ENCODE data around the gene BMP6. TPM values are rescaled to one million over a fixed set of nuclear protein-coding genes. Genes with fewer than 3 reads are reported as not detected.

The BMP6 gene
- polyA plus RNA-seq, 1 donor (not counting 4 experiments of a cell fraction or from before 2014, with no cell fraction given), result 0.05 TPM

- no peak for TF ChIP-seq EZH2 (IDR thresholded peaks at IDR 0.05; ENCODE audit: low read length)
- TF ChIP-seq, protein P1, sequence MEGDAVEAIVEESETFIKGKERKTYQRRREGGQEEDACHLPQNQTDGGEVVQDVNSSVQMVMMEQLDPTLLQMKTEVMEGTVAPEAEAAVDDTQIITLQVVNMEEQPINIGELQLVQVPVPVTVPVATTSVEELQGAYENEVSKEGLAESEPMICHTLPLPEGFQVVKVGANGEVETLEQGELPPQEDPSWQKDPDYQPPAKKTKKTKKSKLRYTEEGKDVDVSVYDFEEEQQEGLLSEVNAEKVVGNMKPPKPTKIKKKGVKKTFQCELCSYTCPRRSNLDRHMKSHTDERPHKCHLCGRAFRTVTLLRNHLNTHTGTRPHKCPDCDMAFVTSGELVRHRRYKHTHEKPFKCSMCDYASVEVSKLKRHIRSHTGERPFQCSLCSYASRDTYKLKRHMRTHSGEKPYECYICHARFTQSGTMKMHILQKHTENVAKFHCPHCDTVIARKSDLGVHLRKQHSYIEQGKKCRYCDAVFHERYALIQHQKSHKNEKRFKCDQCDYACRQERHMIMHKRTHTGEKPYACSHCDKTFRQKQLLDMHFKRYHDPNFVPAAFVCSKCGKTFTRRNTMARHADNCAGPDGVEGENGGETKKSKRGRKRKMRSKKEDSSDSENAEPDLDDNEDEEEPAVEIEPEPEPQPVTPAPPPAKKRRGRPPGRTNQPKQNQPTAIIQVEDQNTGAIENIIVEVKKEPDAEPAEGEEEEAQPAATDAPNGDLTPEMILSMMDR (optimal IDR thresholded peaks at IDR 0.05 in 1 of 3, IDR thresholded peaks at IDR 0.05 in 1 of 3, conservative IDR thresholded peaks at IDR 0.05 in 1 of 3; ENCODE audit: extremely low read depth in 1 of 3, insufficient read depth in 2 of 3, low read length in 3 of 3), result no peak
- H3K36me3 ChIP-seq (ENCODE audit: control insufficient read depth in 2 of 2, extremely low read depth in 1 of 2, insufficient read depth in 2 of 2, low read length in 2 of 2), result no peaks in the 10 kb centered on the region
- H3K27ac ChIP-seq (ENCODE audit: control insufficient read depth, insufficient read depth, low read length), result no peak overlapping the region
- H3K9me3 ChIP-seq (ENCODE audit: control insufficient read depth, low read depth, low read length), result no peaks in the 10 kb centered on the region
- peaks cover 15% of the 10 kb centered on the region for H3K27me3 ChIP-seq (ENCODE audit: control insufficient read depth, extremely low read depth, insufficient read depth, low read length)
- dilution Hi-C loops (cut with MboI; ENCODE audit: extremely low pct_ligation_motif_present, low sequenced_read_pairs), result no loop called here
- no peak overlapping the region for H3K4me2 ChIP-seq (ENCODE audit: control insufficient read depth, extremely low read depth, insufficient read depth, low read depth, low read length)
- H2AFZ ChIP-seq (ENCODE audit: control insufficient read depth, low read length), result no peak overlapping the region
- no peaks in the 10 kb centered on the region for H4K20me1 ChIP-seq (ENCODE audit: control insufficient read depth, extremely low read depth, insufficient read depth, low read length)
- H3K4me3 ChIP-seq (ENCODE audit: control insufficient read depth in 2 of 3, extremely low read depth in 1 of 3, insufficient read depth in 2 of 3, low read depth in 1 of 3, low read length in 3 of 3), result no peak overlapping the region
- H3K4me1 ChIP-seq (ENCODE audit: control insufficient read depth, extremely low read depth, insufficient read depth, low read length), result peaks cover 9% of the 10 kb centered on the region
- H3K9me1 ChIP-seq (ENCODE audit: control insufficient read depth, extremely low read depth, insufficient read depth, low read length), result no peaks in the 10 kb centered on the region
- H3K79me2 ChIP-seq (ENCODE audit: control insufficient read depth, insufficient read depth, low read length), result no peaks in the 10 kb centered on the region
- DNase-seq (ENCODE audit: low read depth, low spot score) (no peak), FAIRE-seq (no peak)
- H3K9ac ChIP-seq (ENCODE audit: control insufficient read depth, extremely low read depth, insufficient read depth, low read length), result no peak overlapping the region
Measured at GRCh38 chr6:7917729-7918128, 191.8 kb downstream of the BMP6 start.

DNA sequence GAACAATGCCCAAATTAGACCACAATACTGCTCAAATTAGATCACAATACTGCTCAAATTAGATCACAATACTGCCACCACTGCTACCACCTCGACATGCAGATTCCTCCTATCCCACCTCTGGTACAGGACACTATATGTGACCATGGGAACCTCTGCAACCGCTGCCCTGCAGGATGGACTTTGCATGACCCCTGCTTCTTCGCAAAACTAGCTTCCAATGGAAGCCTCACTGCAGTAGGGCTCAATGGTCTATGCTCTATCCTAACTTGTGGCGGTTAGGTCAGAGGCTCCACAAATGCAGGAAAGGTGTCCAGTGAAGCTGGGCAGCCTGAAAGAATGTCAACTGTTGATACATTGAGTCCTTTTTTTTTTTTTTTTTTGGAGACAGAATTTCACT lies 192.5 kb downstream of the BMP6 start:
- Histone ChIP-seq H2AFZ (ENCODE audit: control insufficient read depth, low read length) (no peak overlapping the region), H3K79me2 (ENCODE audit: control insufficient read depth, insufficient read depth, low read length) (no peaks in the 10 kb centered on the region), H3K4me3 (ENCODE audit: control insufficient read depth in 2 of 3, extremely low read depth in 1 of 3, insufficient read depth in 2 of 3, low read depth in 1 of 3, low read length in 3 of 3) (no peak overlapping the region), H3K27ac (ENCODE audit: control insufficient read depth, insufficient read depth, low read length) (no peak overlapping the region), H3K9me1 (ENCODE audit: control insufficient read depth, extremely low read depth, insufficient read depth, low read length) (no peaks in the 10 kb centered on the region), H3K36me3 (ENCODE audit: control insufficient read depth in 2 of 2, extremely low read depth in 1 of 2, insufficient read depth in 2 of 2, low read length in 2 of 2) (no peaks in the 10 kb centered on the region), H3K27me3 (ENCODE audit: control insufficient read depth, extremely low read depth, insufficient read depth, low read length) (peaks cover 9% of the 10 kb centered on the region), H4K20me1 (ENCODE audit: control insufficient read depth, extremely low read depth, insufficient read depth, low read length) (no peaks in the 10 kb centered on the region), H3K9ac (ENCODE audit: control insufficient read depth, extremely low read depth, insufficient read depth, low read length) (no peak overlapping the region), H3K4me2 (ENCODE audit: control insufficient read depth, extremely low read depth, insufficient read depth, low read depth, low read length) (no peak overlapping the region), H3K9me3 (ENCODE audit: control insufficient read depth, low read depth, low read length) (no peaks in the 10 kb centered on the region), H3K4me1 (ENCODE audit: control insufficient read depth, extremely low read depth, insufficient read depth, low read length) (peaks cover 9% of the 10 kb centered on the region)
- dilution Hi-C loops (cut with MboI; ENCODE audit: extremely low pct_ligation_motif_present, low sequenced_read_pairs), result no loop called here
- DNase-seq (ENCODE audit: low read depth, low spot score), result no peak
- TF ChIP-seq EZH2 (IDR thresholded peaks at IDR 0.05; ENCODE audit: low read length), result no peak
- TF ChIP-seq, protein P1 (optimal IDR thresholded peaks at IDR 0.05 in 1 of 3, IDR thresholded peaks at IDR 0.05 in 1 of 3, conservative IDR thresholded peaks at IDR 0.05 in 1 of 3; ENCODE audit: extremely low read depth in 1 of 3, insufficient read depth in 2 of 3, low read length in 3 of 3), result no peak
- FAIRE-seq, result no peak

Measured in keratinocyte (primary cell).